BLaER1 (cell line): Measurements from ENCODE around the gene CAPN13.

Source experiments
- H3K27ac ChIP-seq: shearing (Covaris generic); formaldehyde crosslinking; 2 replicates; pipeline ENCODE4 v1.8.1; 2022
- H3K27me3 ChIP-seq: shearing (Covaris generic); formaldehyde crosslinking; 2 replicates; pipeline ENCODE4 v1.8.1; 2022
- H3K36me3 ChIP-seq: shearing (Covaris generic); formaldehyde crosslinking; 2 replicates; pipeline ENCODE4 v1.8.1; 2022
- H3K4me1 ChIP-seq: shearing (Covaris generic); formaldehyde crosslinking; 2 replicates; pipeline ENCODE4 v1.8.1; 2022
- H3K4me2 ChIP-seq: shearing (Covaris generic); formaldehyde crosslinking; 2 replicates; pipeline ENCODE4 v1.8.1; 2022
- H3K4me3 ChIP-seq: shearing (Covaris generic); formaldehyde crosslinking; 2 replicates; pipeline ENCODE4 v1.8.1; 2022
- H3K9ac ChIP-seq: shearing (Covaris generic); formaldehyde crosslinking; 2 replicates; pipeline ENCODE4 v1.8.1; 2022
- H3K9me3 ChIP-seq: shearing (Covaris generic); formaldehyde crosslinking; 2 replicates; pipeline ENCODE4 v1.8.1; 2022
- H4K20me1 ChIP-seq: shearing (Covaris generic); formaldehyde crosslinking; 2 replicates; pipeline ENCODE4 v1.8.1; 2022
- Cebpa-rat ChIP-seq: shearing (Covaris generic); IDR thresholded peaks from 2 replicates; pipeline ENCODE4 v1.8.1; 2022

CAPN13 gene

GRCh38 chr2:30752811-30753210 lies 54.4 kb downstream of the CAPN13 start:
- Histone ChIP-seq H3K36me3 (no peaks in the 10 kb centered on the region), H3K9ac (no peak overlapping the region), H3K27ac (no peak overlapping the region), H3K9me3 (no peaks in the 10 kb centered on the region), H3K4me3 (no peak overlapping the region), H3K4me1 (peaks cover 5% of the 10 kb centered on the region; the same call in 1 of the 2 replicates), H3K4me2 (no peak overlapping the region), H4K20me1 (no peaks in the 10 kb centered on the region), H3K27me3 (no peaks in the 10 kb centered on the region)
- TF ChIP-seq Cebpa-rat, result no peak

- no peak for TF ChIP-seq Cebpa-rat
- Histone ChIP-seq H3K9ac (no peak overlapping the region), H3K27me3 (no peaks in the 10 kb centered on the region), H3K4me2 (no peak overlapping the region), H3K36me3 (no peaks in the 10 kb centered on the region), H3K27ac (no peak overlapping the region), H4K20me1 (no peaks in the 10 kb centered on the region), H3K9me3 (no peaks in the 10 kb centered on the region; the same call in 1 of the 2 replicates), H3K4me1 (no peaks in the 10 kb centered on the region), H3K4me3 (no peak overlapping the region)
Measured at GRCh38 chr2:30747206-30747605, 60.0 kb downstream of the CAPN13 start.

GRCh38 chr2:30744823-30745222 lies 62.4 kb downstream of the CAPN13 start:
- no peak overlapping the region for H3K4me2 ChIP-seq
- TF ChIP-seq Cebpa-rat, result no peak
- H3K36me3 ChIP-seq, result no peaks in the 10 kb centered on the region
- no peaks in the 10 kb centered on the region for H4K20me1 ChIP-seq
- H3K27ac ChIP-seq, result no peak overlapping the region
- no peak overlapping the region for H3K9ac ChIP-seq
- H3K9me3 ChIP-seq, result no peaks in the 10 kb centered on the region; the same call in 1 of the 2 replicates
- H3K27me3 ChIP-seq, result no peaks in the 10 kb centered on the region
- H3K4me3 ChIP-seq, result no peak overlapping the region
- H3K4me1 ChIP-seq, result no peaks in the 10 kb centered on the region

DNA sequence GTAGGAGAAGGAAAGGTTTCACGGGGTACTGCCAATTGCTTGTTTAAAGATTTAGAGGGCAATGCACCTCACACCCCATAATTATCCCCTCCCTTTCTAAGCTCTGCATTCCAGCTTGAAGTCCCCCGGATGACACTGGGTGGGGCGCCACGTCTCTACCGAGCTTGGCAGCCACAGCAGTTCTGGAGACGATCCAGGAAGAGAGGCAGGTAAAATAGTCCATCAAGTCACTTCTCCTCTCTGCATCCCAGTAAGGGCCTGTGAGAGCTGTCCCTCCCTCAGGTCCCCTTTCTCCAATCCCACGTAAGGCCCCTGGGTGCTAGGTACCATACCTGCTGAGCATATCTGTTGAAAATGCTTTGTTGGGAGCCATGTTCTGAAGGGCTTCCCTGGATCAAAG lies 65.7 kb downstream of the CAPN13 start:
- Histone ChIP-seq H3K4me2 (no peak overlapping the region), H3K27ac (no peak overlapping the region), H3K36me3 (no peaks in the 10 kb centered on the region), H3K27me3 (no peaks in the 10 kb centered on the region), H3K9ac (no peak overlapping the region), H3K4me3 (no peak overlapping the region), H3K4me1 (no peaks in the 10 kb centered on the region), H4K20me1 (no peaks in the 10 kb centered on the region), H3K9me3 (no peaks in the 10 kb centered on the region; the same call in 1 of the 2 replicates)
- TF ChIP-seq Cebpa-rat, result no peak

DNA sequence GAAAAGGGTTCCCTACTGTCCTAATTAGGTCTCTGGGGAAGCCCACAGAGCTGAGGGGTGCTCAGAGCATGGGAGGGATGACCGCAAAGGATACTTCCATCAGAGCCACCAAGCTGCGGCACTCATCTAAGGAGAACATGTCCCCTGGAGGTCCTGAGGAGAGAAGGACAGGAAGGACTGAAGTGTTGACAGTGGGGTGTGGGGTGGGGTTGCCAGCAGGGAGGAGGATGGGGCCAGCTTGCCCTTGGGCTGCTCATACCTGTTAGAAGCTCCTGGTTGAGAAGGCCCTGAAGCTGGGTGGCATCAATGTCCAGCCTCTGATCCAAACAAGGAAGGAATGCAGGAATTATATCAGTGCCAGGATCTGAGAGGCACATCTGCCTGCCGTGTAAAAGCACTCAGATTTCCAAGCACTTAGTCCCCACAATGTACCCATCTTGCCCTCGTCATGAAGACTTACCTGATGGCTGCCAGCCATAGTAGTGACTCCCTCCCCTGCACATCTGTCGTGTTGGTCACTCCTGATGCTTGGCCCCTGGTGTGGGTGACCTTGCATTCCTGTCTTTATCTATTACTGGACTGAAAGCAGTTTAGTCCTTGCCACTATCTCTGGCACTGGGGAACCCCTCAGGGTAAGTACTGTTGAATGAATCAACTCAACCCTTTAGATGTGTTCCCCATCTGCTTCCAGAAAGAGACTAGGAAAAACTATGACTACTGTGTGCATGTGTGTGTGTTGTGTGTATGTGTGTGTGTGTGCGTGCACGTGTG lies 68.9 kb downstream of the CAPN13 start:
- no peaks in the 10 kb centered on the region for H3K27me3 ChIP-seq
- H4K20me1 ChIP-seq, result no peaks in the 10 kb centered on the region
- H3K27ac ChIP-seq, result no peak overlapping the region
- no peak overlapping the region for H3K4me3 ChIP-seq
- H3K9ac ChIP-seq, result no peak overlapping the region
- H3K4me2 ChIP-seq, result no peak overlapping the region
- H3K36me3 ChIP-seq, result no peaks in the 10 kb centered on the region
- H3K9me3 ChIP-seq, result no peaks in the 10 kb centered on the region; the same call in 1 of the 2 replicates
- H3K4me1 ChIP-seq, result peaks cover 4% of the 10 kb centered on the region; the same call in 1 of the 2 replicates
- TF ChIP-seq Cebpa-rat, result no peak

DNA sequence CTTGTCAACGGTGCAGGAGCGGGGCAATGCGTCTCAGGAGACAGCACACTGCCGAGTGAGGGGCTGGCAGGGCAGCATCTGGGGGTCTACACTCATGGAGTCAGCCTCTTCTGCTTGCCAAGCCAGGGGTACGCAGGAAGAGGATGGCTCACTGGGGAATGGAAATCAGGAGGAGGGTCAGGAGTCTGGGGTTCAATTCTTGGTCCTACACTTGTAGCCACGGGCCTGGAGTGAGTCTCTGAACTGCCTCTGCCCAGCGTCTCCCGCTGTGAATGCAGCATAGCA lies 70.0 kb downstream of the CAPN13 start:
- H3K27me3 ChIP-seq, result no peaks in the 10 kb centered on the region
- no peak for TF ChIP-seq Cebpa-rat
- no peak overlapping the region for H3K4me2 ChIP-seq
- H3K9ac ChIP-seq, result no peak overlapping the region
- H3K4me1 ChIP-seq, result peaks cover 5% of the 10 kb centered on the region; the same call in 1 of the 2 replicates
- no peak overlapping the region for H3K27ac ChIP-seq
- no peak overlapping the region for H3K4me3 ChIP-seq
- no peaks in the 10 kb centered on the region for H3K9me3 ChIP-seq
- no peaks in the 10 kb centered on the region for H3K36me3 ChIP-seq
- H4K20me1 ChIP-seq, result no peaks in the 10 kb centered on the region

DNA sequence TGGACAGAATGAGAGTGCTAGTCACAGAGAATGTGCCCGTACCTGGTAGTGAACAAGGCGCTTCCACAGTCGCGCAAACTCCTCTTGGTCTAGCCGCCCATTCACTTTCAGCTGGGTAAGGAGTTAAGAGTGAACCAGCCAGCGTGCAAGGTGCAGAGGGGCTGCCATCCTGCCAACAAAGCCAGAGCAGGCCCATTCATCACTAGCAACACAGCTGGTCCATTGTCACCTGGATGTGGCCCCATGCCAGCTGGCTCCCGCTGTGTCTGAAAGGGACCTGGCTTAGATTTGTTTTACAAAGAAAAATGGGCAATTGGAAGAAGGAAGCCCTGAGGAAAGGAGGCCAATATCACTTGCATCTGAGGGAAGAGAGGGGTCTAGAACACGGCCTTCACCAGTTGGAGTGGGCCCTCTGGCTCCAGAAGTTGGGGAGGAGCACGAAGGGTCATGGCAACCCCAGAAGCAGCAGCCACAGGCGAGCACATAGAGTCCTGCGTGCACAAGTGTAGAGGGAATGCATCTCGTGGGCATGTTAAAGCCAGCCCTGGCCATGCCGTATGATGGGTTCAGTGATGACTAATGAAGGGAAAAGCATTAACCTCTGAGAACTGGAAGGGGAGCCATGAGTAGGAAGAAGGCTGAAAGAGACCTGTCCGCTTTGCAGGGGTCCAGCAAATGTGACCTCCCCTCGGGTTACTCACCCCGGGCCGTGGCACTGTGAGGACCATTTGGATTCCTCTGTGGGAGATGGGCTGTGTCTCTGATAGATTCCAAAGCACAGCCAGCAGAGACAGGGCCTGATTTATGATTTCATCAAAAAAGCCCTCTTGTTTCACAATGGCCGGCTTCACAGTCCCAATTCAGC lies 70.6 kb downstream of the CAPN13 start:
- Histone ChIP-seq H3K27ac (no peak overlapping the region), H3K36me3 (no peaks in the 10 kb centered on the region), H3K27me3 (no peaks in the 10 kb centered on the region), H3K9ac (no peak overlapping the region), H3K4me2 (no peak overlapping the region), H3K9me3 (no peaks in the 10 kb centered on the region), H3K4me3 (no peak overlapping the region), H3K4me1 (peaks cover 5% of the 10 kb centered on the region; the same call in 1 of the 2 replicates), H4K20me1 (no peaks in the 10 kb centered on the region)
- TF ChIP-seq Cebpa-rat, result no peak

DNA sequence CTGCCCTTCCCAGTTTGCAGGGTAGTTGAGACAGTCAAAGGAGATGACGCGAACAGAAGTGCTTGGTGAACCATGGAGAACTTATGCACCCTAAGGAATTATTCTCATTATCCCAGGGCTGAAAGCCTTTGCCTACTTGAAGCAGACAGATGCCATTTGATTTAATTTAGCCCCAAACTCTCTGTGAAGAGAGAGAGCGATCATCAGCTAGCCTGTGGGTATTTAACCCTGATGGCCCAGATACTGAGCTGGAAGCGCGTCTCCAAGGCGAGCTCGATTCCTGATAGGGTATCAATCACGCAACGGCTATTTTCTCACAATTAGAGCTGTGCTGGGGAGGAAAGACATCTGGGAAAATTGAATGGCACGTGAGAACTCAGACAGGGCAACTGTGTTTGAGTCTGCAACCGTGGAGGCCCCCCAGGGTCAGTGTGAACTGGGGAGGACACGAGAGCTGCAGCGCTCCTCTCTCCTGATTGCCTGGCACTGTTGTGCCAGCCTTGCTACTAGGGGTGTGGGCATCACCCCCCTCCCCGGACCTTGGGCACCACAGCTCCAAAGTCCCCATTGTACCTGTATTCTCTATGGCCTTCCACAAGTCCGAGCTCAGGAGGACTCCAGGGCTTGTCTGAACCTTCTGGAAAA lies 73.2 kb downstream of the CAPN13 start:
- H3K36me3 ChIP-seq, result no peaks in the 10 kb centered on the region
- H3K4me3 ChIP-seq, result no peak overlapping the region
- H3K4me1 ChIP-seq, result peaks cover 5% of the 10 kb centered on the region; the same call in 1 of the 2 replicates
- no peak overlapping the region for H3K4me2 ChIP-seq
- no peak overlapping the region for H3K27ac ChIP-seq
- H3K27me3 ChIP-seq, result no peaks in the 10 kb centered on the region; the same call in 1 of the 2 replicates
- TF ChIP-seq Cebpa-rat, result no peak
- no peaks in the 10 kb centered on the region for H4K20me1 ChIP-seq
- H3K9me3 ChIP-seq, result no peaks in the 10 kb centered on the region
- no peak overlapping the region for H3K9ac ChIP-seq

DNA sequence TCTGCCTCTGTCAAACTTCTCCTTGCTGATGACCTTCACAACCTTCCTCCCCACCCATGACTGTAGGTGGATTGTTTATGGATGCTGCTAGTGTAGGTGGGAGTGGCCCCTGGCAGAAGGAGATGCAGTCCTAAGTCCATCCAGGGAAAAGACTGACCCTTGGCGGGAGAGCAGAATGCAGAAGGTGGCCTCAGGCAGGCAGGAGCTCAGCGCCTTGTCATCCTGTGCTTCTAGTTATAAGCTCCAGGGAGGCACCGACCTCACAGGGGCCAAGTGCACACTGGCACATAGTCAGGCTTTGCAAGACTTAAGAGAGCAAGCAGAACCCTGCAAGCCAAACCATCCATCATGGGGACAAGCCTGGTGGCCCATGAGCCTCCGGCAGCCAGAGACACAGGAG lies 74.4 kb downstream of the CAPN13 start:
- H4K20me1 ChIP-seq, result no peaks in the 10 kb centered on the region
- TF ChIP-seq Cebpa-rat, result no peak
- H3K9ac ChIP-seq, result no peak overlapping the region
- H3K4me2 ChIP-seq, result no peak overlapping the region
- H3K4me1 ChIP-seq, result peaks cover 5% of the 10 kb centered on the region; the same call in 1 of the 2 replicates
- H3K36me3 ChIP-seq, result no peaks in the 10 kb centered on the region
- H3K27ac ChIP-seq, result no peak overlapping the region
- no peak overlapping the region for H3K4me3 ChIP-seq
- no peaks in the 10 kb centered on the region for H3K9me3 ChIP-seq
- H3K27me3 ChIP-seq, result no peaks in the 10 kb centered on the region; the same call in 1 of the 2 replicates
